BLaER1 (cell line): ENCODE measurements around the gene FMNL2.

Source experiments
- H3K27ac ChIP-seq: shearing (Covaris generic); formaldehyde crosslinking; 2 replicates; pipeline ENCODE4 v1.8.1; 2022
- H3K27me3 ChIP-seq: shearing (Covaris generic); formaldehyde crosslinking; 2 replicates; pipeline ENCODE4 v1.8.1; 2022
- H3K36me3 ChIP-seq: shearing (Covaris generic); formaldehyde crosslinking; 2 replicates; pipeline ENCODE4 v1.8.1; 2022
- H3K4me1 ChIP-seq: shearing (Covaris generic); formaldehyde crosslinking; 2 replicates; pipeline ENCODE4 v1.8.1; 2022
- H3K4me2 ChIP-seq: shearing (Covaris generic); formaldehyde crosslinking; 2 replicates; pipeline ENCODE4 v1.8.1; 2022
- H3K4me3 ChIP-seq: shearing (Covaris generic); formaldehyde crosslinking; 2 replicates; pipeline ENCODE4 v1.8.1; 2022
- H3K9ac ChIP-seq: shearing (Covaris generic); formaldehyde crosslinking; 2 replicates; pipeline ENCODE4 v1.8.1; 2022
- H3K9me3 ChIP-seq: shearing (Covaris generic); formaldehyde crosslinking; 2 replicates; pipeline ENCODE4 v1.8.1; 2022
- H4K20me1 ChIP-seq: shearing (Covaris generic); formaldehyde crosslinking; 2 replicates; pipeline ENCODE4 v1.8.1; 2022
- Cebpa-rat ChIP-seq: shearing (Covaris generic); IDR thresholded peaks from 2 replicates; pipeline ENCODE4 v1.8.1; 2022

FMNL2 gene

GRCh38 chr2:152544638-152545037, 209.7 kb downstream of the FMNL2 start:
- peak overlapping the region; percentile 66; the same call in 1 of the 2 replicates for H3K4me2 ChIP-seq
- H3K4me1 ChIP-seq = peaks cover 94% of the 10 kb centered on the region
- no peaks in the 10 kb centered on the region for H3K9me3 ChIP-seq
- H4K20me1 ChIP-seq = peaks cover 57% of the 10 kb centered on the region
- TF ChIP-seq Cebpa-rat = no peak
- H3K9ac ChIP-seq = no peak overlapping the region
- no peak overlapping the region for H3K4me3 ChIP-seq
- H3K27ac ChIP-seq = no peak overlapping the region
- H3K36me3 ChIP-seq = peaks cover 58% of the 10 kb centered on the region
- no peaks in the 10 kb centered on the region for H3K27me3 ChIP-seq

- H3K4me3 ChIP-seq = 0 out of 2 replicates have a peak overlapping the region, but pooled peaks have one; percentile 6
- no peak overlapping the region; the same call in 1 of the 2 replicates for H3K9ac ChIP-seq
- peak overlapping the region; percentile 66 for H3K4me2 ChIP-seq
- H3K27me3 ChIP-seq = no peaks in the 10 kb centered on the region
- peak overlapping the region; percentile 71 for H3K27ac ChIP-seq
- no peaks in the 10 kb centered on the region for H3K9me3 ChIP-seq
- no peak for TF ChIP-seq Cebpa-rat
- peaks cover 84% of the 10 kb centered on the region for H3K4me1 ChIP-seq
- peaks cover 47% of the 10 kb centered on the region for H4K20me1 ChIP-seq
- H3K36me3 ChIP-seq = peaks cover 71% of the 10 kb centered on the region
Observed at GRCh38 chr2:152546230-152546837, 211.4 kb downstream of the FMNL2 start.

GRCh38 chr2:152548111-152548875, 213.3 kb downstream of the FMNL2 start:
- Histone ChIP-seq H3K27me3 (no peaks in the 10 kb centered on the region), H4K20me1 (peaks cover 28% of the 10 kb centered on the region), H3K4me2 (peak overlapping the region; percentile 66), H3K4me3 (no peak overlapping the region), H3K9me3 (no peaks in the 10 kb centered on the region), H3K36me3 (peaks cover 67% of the 10 kb centered on the region), H3K4me1 (peaks cover 64% of the 10 kb centered on the region), H3K27ac (peak overlapping the region; percentile 71), H3K9ac (peak overlapping the region; percentile 25; the same call in 1 of the 2 replicates)
- no peak for TF ChIP-seq Cebpa-rat

GRCh38 chr2:152548996-152549395, 214.0 kb downstream of the FMNL2 start:
- H3K9me3 ChIP-seq = no peaks in the 10 kb centered on the region
- peaks cover 28% of the 10 kb centered on the region for H4K20me1 ChIP-seq
- H3K9ac ChIP-seq = no peak overlapping the region
- no peak for TF ChIP-seq Cebpa-rat
- no peak overlapping the region for H3K27ac ChIP-seq
- H3K36me3 ChIP-seq = peaks cover 63% of the 10 kb centered on the region
- no peak overlapping the region for H3K4me3 ChIP-seq
- H3K4me2 ChIP-seq = peak overlapping the region; percentile 66
- peaks cover 58% of the 10 kb centered on the region for H3K4me1 ChIP-seq
- no peaks in the 10 kb centered on the region for H3K27me3 ChIP-seq

GRCh38 chr2:152549423-152549822, 214.4 kb downstream of the FMNL2 start:
- Histone ChIP-seq H3K4me1 (peaks cover 53% of the 10 kb centered on the region), H3K36me3 (peaks cover 62% of the 10 kb centered on the region), H4K20me1 (peaks cover 28% of the 10 kb centered on the region), H3K9me3 (no peaks in the 10 kb centered on the region), H3K4me2 (peak overlapping the region; percentile 66), H3K9ac (no peak overlapping the region), H3K4me3 (no peak overlapping the region), H3K27me3 (no peaks in the 10 kb centered on the region), H3K27ac (no peak overlapping the region)
- TF ChIP-seq Cebpa-rat = no peak

GRCh38 chr2:152550386-152550785, 215.4 kb downstream of the FMNL2 start:
- no peak overlapping the region for H3K27ac ChIP-seq
- no peak overlapping the region for H3K4me3 ChIP-seq
- H4K20me1 ChIP-seq = peaks cover 28% of the 10 kb centered on the region
- H3K9ac ChIP-seq = no peak overlapping the region
- peaks cover 44% of the 10 kb centered on the region for H3K4me1 ChIP-seq
- H3K27me3 ChIP-seq = no peaks in the 10 kb centered on the region
- no peak overlapping the region for H3K4me2 ChIP-seq
- peaks cover 65% of the 10 kb centered on the region for H3K36me3 ChIP-seq
- no peak for TF ChIP-seq Cebpa-rat
- no peaks in the 10 kb centered on the region for H3K9me3 ChIP-seq

- Histone ChIP-seq H4K20me1 (peaks cover 14% of the 10 kb centered on the region), H3K4me3 (no peak overlapping the region), H3K27me3 (no peaks in the 10 kb centered on the region), H3K36me3 (peaks cover 65% of the 10 kb centered on the region), H3K4me1 (peaks cover 25% of the 10 kb centered on the region), H3K27ac (no peak overlapping the region), H3K9me3 (no peaks in the 10 kb centered on the region), H3K9ac (no peak overlapping the region), H3K4me2 (no peak overlapping the region)
- no peak for TF ChIP-seq Cebpa-rat
Observed at GRCh38 chr2:152552888-152553287, 217.9 kb downstream of the FMNL2 start.

- H3K9me3 ChIP-seq = no peaks in the 10 kb centered on the region
Observed at GRCh38 chr2:152553518-152553917, 218.5 kb downstream of the FMNL2 start.

GRCh38 chr2:152555048-152555447, 220.1 kb downstream of the FMNL2 start:
- Histone ChIP-seq H3K36me3 (peaks cover 73% of the 10 kb centered on the region), H4K20me1 (peaks cover 11% of the 10 kb centered on the region; the same call in 1 of the 2 replicates), H3K27me3 (no peaks in the 10 kb centered on the region), H3K4me3 (no peak overlapping the region), H3K9me3 (no peaks in the 10 kb centered on the region), H3K27ac (no peak overlapping the region), H3K9ac (no peak overlapping the region), H3K4me1 (peaks cover 6% of the 10 kb centered on the region; the same call in 1 of the 2 replicates), H3K4me2 (no peak overlapping the region)
- no peak for TF ChIP-seq Cebpa-rat

More at GRCh38 chr2:152553518-152553917, 218.5 kb downstream of the FMNL2 start:
- H3K4me2 ChIP-seq = no peak overlapping the region
- H3K27ac ChIP-seq = no peak overlapping the region
- no peaks in the 10 kb centered on the region for H3K27me3 ChIP-seq
- H3K36me3 ChIP-seq = peaks cover 65% of the 10 kb centered on the region
- H3K4me1 ChIP-seq = peaks cover 18% of the 10 kb centered on the region
- no peak for TF ChIP-seq Cebpa-rat
- no peak overlapping the region for H3K4me3 ChIP-seq
- peaks cover 8% of the 10 kb centered on the region; the same call in 1 of the 2 replicates for H4K20me1 ChIP-seq
- H3K9ac ChIP-seq = no peak overlapping the region

GRCh38 chr2:152556506-152556905, 221.5 kb downstream of the FMNL2 start:
- peaks cover 11% of the 10 kb centered on the region; the same call in 1 of the 2 replicates for H4K20me1 ChIP-seq
- no peak overlapping the region for H3K4me2 ChIP-seq
- H3K4me3 ChIP-seq = no peak overlapping the region
- H3K4me1 ChIP-seq = peaks cover 6% of the 10 kb centered on the region; the same call in 1 of the 2 replicates
- H3K27ac ChIP-seq = no peak overlapping the region
- no peaks in the 10 kb centered on the region for H3K27me3 ChIP-seq
- peaks cover 75% of the 10 kb centered on the region for H3K36me3 ChIP-seq
- H3K9me3 ChIP-seq = no peaks in the 10 kb centered on the region
- no peak overlapping the region for H3K9ac ChIP-seq
- TF ChIP-seq Cebpa-rat = no peak
